ENCODE measurements around the gene SRP72.

SRP72 gene

GRCh38 chr4:56505269-56506130 lies 38.1 kb downstream of the SRP72 start, which contains the start of gene ARL9:
TSS of gene ARL9 (plus strand) at chr4:56505791. CDS start at chr4:56505863, 72 bp downstream.
- Histone ChIP-seq H4K20me1 (ENCODE audit: insufficient read depth, low read length) (no peaks in the 10 kb centered on the region), H3K4me3 (ENCODE audit: low read depth in 1 of 2, low read length in 2 of 2) (no peak within 1 kb of the TSS), H3K4me1 (ENCODE audit: insufficient read depth, low read length) (no peaks in the 10 kb centered on the region), H3K9me3 (ENCODE audit: insufficient read depth, low read length, severe bottlenecking) (no peaks in the 10 kb centered on the region), H3K27ac (ENCODE audit: low read length) (no peak within 1 kb of the TSS), H3K4me2 (ENCODE audit: insufficient read depth, low read length) (no peak within 1 kb of the TSS), H3K9ac (ENCODE audit: low read depth, low read length) (no peak within 1 kb of the TSS), H3K36me3 (ENCODE audit: insufficient read depth, low read length) (peaks cover 27% of the 10 kb centered on the region), H2AFZ (ENCODE audit: low read depth, low read length) (no peak within 1 kb of the TSS), H3K27me3 (ENCODE audit: insufficient read depth, low read length, poor library complexity) (no peaks in the 10 kb centered on the region), H3K79me2 (ENCODE audit: insufficient read depth, low read length) (no peaks in the 10 kb centered on the region)
- ATAC-seq (ENCODE audit: insufficient read depth, low read depth) (peak; percentile 19; the same call in 1 of the 3 replicates), DNase-seq (no peak)
- no peak for TF ChIP-seq EZH2 (IDR thresholded peaks at IDR 0.05; ENCODE audit: borderline replicate concordance, low read depth, low read length, severe bottlenecking)
- TF ChIP-seq, protein P1, sequence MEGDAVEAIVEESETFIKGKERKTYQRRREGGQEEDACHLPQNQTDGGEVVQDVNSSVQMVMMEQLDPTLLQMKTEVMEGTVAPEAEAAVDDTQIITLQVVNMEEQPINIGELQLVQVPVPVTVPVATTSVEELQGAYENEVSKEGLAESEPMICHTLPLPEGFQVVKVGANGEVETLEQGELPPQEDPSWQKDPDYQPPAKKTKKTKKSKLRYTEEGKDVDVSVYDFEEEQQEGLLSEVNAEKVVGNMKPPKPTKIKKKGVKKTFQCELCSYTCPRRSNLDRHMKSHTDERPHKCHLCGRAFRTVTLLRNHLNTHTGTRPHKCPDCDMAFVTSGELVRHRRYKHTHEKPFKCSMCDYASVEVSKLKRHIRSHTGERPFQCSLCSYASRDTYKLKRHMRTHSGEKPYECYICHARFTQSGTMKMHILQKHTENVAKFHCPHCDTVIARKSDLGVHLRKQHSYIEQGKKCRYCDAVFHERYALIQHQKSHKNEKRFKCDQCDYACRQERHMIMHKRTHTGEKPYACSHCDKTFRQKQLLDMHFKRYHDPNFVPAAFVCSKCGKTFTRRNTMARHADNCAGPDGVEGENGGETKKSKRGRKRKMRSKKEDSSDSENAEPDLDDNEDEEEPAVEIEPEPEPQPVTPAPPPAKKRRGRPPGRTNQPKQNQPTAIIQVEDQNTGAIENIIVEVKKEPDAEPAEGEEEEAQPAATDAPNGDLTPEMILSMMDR (IDR thresholded peaks at IDR 0.05; ENCODE audit: borderline replicate concordance, extremely low read depth, low read length, poor library complexity, severe bottlenecking): no peak

DNA sequence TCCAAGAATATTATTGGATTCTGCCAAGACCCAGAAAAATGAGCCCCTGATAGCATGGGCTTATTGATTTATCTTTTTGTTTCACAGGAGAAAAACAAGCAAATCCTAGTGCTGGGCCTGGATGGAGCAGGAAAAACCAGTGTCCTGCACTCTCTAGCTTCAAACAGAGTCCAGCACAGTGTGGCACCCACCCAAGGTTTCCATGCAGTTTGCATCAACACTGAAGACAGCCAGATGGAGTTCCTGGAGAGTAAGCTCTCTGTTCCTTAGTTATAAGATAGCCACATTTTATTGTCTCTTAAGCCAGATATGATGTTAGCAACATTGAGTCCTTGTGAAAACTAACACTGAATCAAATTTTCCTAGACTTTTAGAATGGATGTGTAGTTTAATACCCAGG lies 43.7 kb downstream of the SRP72 start:
- TF ChIP-seq EZH2 (IDR thresholded peaks at IDR 0.05; ENCODE audit: borderline replicate concordance, low read depth, low read length, severe bottlenecking): no peak
- TF ChIP-seq, protein P1 (IDR thresholded peaks at IDR 0.05; ENCODE audit: borderline replicate concordance, extremely low read depth, low read length, poor library complexity, severe bottlenecking): no peak
- H4K20me1 ChIP-seq (ENCODE audit: insufficient read depth, low read length): no peaks in the 10 kb centered on the region
- no peaks in the 10 kb centered on the region for H3K27me3 ChIP-seq (ENCODE audit: insufficient read depth, low read length, poor library complexity)
- no peaks in the 10 kb centered on the region for H3K4me1 ChIP-seq (ENCODE audit: insufficient read depth, low read length)
- no peak overlapping the region for H3K27ac ChIP-seq (ENCODE audit: low read length)
- H3K4me3 ChIP-seq (ENCODE audit: low read depth in 1 of 2, low read length in 2 of 2): no peak overlapping the region
- H3K36me3 ChIP-seq (ENCODE audit: insufficient read depth, low read length): no peaks in the 10 kb centered on the region
- H3K9ac ChIP-seq (ENCODE audit: low read depth, low read length): no peak overlapping the region
- no peak overlapping the region for H3K4me2 ChIP-seq (ENCODE audit: insufficient read depth, low read length)
- DNase-seq (no peak), ATAC-seq (ENCODE audit: insufficient read depth, low read depth) (no peak)
- no peaks in the 10 kb centered on the region for H3K9me3 ChIP-seq (ENCODE audit: insufficient read depth, low read length, severe bottlenecking)
- H2AFZ ChIP-seq (ENCODE audit: low read depth, low read length): no peak overlapping the region
- no peaks in the 10 kb centered on the region for H3K79me2 ChIP-seq (ENCODE audit: insufficient read depth, low read length)

GRCh38 chr4:56512166-56512565 lies 44.7 kb downstream of the SRP72 start:
- DNase-seq (no peak), ATAC-seq (ENCODE audit: insufficient read depth, low read depth) (no peak)
- no peak overlapping the region for H3K4me2 ChIP-seq (ENCODE audit: insufficient read depth, low read length)
- H3K79me2 ChIP-seq (ENCODE audit: insufficient read depth, low read length): no peaks in the 10 kb centered on the region
- H3K9me3 ChIP-seq (ENCODE audit: insufficient read depth, low read length, severe bottlenecking): no peaks in the 10 kb centered on the region
- no peaks in the 10 kb centered on the region for H3K27me3 ChIP-seq (ENCODE audit: insufficient read depth, low read length, poor library complexity)
- H4K20me1 ChIP-seq (ENCODE audit: insufficient read depth, low read length): no peaks in the 10 kb centered on the region
- H3K9ac ChIP-seq (ENCODE audit: low read depth, low read length): no peak overlapping the region
- no peak overlapping the region for H3K27ac ChIP-seq (ENCODE audit: low read length)
- no peaks in the 10 kb centered on the region for H3K36me3 ChIP-seq (ENCODE audit: insufficient read depth, low read length)
- no peak for TF ChIP-seq EZH2 (IDR thresholded peaks at IDR 0.05; ENCODE audit: borderline replicate concordance, low read depth, low read length, severe bottlenecking)
- TF ChIP-seq, protein P1 (IDR thresholded peaks at IDR 0.05; ENCODE audit: borderline replicate concordance, extremely low read depth, low read length, poor library complexity, severe bottlenecking): no peak
- no peaks in the 10 kb centered on the region for H3K4me1 ChIP-seq (ENCODE audit: insufficient read depth, low read length)
- no peak overlapping the region for H2AFZ ChIP-seq (ENCODE audit: low read depth, low read length)
- no peak overlapping the region for H3K4me3 ChIP-seq (ENCODE audit: low read depth in 1 of 2, low read length in 2 of 2)
